Subcutaneous adipose tissue (tissue), 4 donors: ENCODE results near the gene ARHGAP6. TPM values are rescaled to one million over a fixed set of nuclear protein-coding genes. Genes with fewer than 3 reads are reported as not detected.

Experiments used
- CTCF ChIP-seq: fragments of 450-650 bp; IDR thresholded peaks from one replicate; pipeline ENCODE4 v1.5.1; 2016; ENCODE audit warnings: low read depth, mild to moderate bottlenecking, control low read depth, antibody characterized with exemption, moderate library complexity
- total RNA-seq, 4 donors: library from RNA; depleted of rRNA; stranded (reverse); fragments of >200 nt; gene quantifications; one replicate each; pipeline ENCODE4 v1.1.0, GENCODE V29; 2016

ARHGAP6 gene
- total RNA-seq, 4 donors from 2014 or later = 20.7 to 40.3 (median 30.7) TPM

DNA sequence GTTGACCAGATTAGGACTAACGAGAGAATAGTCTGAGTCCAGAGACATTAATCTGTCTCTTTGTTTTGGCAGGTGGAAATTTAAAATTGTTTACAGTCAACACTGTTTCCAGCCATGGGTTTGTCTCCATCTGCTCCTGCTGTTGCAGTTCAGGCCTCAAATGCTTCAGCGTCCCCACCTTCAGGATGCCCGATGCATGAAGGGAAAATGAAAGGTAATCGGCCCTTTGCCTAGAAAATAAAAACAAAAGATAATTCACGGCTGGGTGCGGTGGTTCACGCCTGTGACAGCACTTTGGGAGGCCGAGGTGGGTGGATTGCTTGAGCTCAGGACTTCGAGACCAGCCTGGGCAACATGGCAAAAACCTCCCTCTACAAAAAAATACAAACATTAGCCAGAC lies 553.8 kb downstream of the ARHGAP6 start:
- TF ChIP-seq CTCF = no peak

- no peak for TF ChIP-seq CTCF
Observed at GRCh38 chrX:11111037-11111851, 554.5 kb downstream of the ARHGAP6 start, which contains the start of gene HCCS. HCCS (plus strand) TSS chrX:11111332; CDS start chrX:11112061, 729 bp downstream.

DNA sequence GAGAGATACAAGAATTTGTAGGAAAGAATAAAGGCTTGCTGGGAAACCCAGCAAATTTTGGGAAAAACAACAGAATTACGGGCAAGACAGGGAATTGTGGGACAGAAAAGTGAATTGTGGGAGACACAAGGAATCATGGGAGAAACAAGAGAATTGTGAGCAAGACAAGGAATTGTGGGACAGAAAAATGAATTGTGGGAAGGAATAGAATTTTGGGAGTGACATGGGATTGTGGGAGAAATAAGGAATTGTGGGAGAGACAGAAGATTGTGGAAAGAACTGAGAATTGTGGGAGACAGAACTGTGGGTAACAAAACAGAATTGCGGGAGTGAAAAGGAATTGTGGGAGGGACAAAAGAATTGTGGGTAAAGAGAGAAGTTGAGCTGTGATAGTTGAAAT lies 555.8 kb downstream of the ARHGAP6 start:
- TF ChIP-seq CTCF = no peak

DNA sequence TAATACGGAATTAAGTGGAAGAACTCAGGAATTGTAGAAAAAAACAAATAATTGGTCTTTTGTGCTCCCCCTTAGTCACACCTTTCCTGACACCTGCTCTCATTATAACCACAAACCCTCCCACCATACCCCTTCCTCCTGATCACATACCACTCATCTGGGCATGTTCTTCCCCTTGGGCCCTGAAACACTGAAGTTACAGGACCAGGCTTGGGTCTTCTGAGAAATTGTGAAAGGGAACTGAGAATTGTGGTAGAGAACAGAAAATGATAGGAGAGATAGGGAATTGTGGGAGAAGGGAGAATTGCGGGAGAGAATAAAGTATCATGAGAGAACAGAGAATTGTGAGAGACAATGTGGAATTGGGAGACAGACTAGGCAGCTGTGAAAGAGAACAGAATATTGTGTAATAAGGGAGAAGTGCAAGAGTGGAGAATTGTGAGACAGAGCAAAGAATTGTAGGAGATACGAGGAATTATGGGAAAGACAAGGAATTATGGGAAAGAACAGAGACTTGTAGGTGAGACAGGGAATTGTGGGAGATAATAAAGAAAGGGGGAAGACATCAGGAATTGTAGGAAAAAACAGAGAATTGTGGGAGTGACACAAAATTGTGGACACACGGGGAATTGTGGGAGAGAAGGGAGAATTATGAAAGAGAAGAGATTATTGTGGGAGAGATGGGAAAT lies 557.3 kb downstream of the ARHGAP6 start:
- TF ChIP-seq CTCF = no peak

GRCh38 chrX:11105080-11105479 lies 560.6 kb downstream of the ARHGAP6 start:
- no peak for TF ChIP-seq CTCF

DNA sequence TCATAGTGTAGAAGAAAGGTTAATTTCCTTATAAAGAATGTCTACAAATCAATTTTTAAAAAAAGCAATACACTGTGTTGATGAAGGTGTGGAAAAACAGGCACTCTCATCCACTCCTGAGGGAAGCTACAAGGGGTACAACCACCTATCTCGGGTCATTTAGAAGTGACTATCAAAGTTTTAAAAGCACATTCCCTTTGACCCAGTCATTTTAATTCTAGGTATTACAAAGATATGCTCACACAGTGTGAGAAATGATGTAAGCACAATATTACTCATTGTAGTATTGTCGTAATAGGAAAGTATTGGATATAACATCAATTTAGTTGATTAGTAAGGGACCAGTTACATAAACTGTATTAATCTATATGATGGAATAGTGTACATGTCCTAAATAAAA lies 562.0 kb downstream of the ARHGAP6 start:
- TF ChIP-seq CTCF = no peak

- no peak for TF ChIP-seq CTCF
Observed at GRCh38 chrX:11103006-11103405, 562.7 kb downstream of the ARHGAP6 start.
